AG20443 (cell line): ENCODE data around the gene FAM149B1.
"Not testable (repeated sequence)": the region's sequence is repeated elsewhere in the genome, so short reads cannot be mapped to it uniquely, and the experiment has no call there.

ENCODE experiments used
- DNase-seq: peaks from one replicate; pipeline ENCODE4 v3.0.0; 2012; ENCODE audit warnings: low spot score, mixed read lengths

FAM149B1 gene

DNA sequence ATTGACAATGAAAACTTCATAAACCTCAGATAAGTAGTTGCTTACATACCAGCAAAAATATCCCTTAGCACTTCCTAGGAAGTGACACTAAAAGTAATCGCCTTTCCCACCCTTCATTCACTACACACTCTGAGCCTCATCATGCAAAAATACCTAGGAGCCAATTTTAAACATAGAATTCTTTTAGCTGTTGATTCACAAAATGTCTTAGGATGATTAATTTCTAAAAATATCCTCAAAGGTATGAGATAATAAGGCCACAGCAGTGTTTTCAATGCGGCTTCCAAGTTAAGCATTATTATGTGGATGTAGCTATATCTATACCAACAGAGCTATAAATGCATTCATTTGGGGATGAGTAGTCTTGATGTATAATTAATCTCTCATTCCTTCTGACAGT lies 66.0 kb downstream of the FAM149B1 start:
- no peak for DNase-seq

DNA sequence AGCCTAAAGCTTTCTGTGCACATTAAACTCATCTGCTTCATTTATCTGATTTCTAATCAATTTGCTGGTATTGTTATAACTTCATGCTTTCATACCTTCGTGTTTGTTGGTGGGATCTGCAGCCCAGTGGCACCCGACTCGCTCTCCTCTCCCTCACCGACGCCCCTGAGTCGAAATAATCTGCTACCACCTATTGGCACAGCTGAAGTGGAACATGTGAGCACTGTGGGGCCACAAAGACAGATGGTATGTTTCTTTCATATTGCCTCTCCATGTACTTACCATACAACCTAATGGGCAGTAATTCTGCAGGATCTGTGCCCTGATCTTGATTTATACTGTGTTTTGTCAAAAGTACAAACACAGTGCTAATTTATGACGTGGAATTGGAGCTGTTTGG lies 66.8 kb downstream of the FAM149B1 start:
- DNase-seq: no peak

DNA sequence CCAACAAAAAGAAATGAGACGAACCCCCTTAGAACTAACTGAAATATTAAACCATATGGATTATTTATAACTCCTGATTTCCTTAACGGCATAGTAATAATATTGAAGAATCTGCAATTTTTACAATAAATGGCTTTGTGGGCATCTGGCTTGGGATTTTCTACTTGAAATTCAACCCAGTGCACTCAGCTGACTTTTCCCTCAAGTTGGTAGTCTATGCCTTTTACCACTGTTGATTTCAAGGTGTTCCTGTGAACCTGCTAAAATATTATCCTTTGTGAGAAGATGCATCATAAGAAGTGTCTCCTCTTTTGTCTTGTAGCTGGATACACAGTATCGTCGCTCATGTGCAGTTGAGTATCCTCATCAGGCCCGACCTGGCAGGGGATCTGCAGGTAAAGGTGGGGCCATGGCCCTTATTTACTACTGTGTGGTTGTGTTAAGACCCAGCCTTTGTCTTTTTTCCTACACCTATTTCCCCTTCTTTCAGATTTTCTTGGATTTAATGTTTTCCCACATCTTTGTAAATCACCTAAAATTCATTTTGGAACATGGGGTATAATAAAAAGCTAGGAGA lies 71.2 kb downstream of the FAM149B1 start:
- DNase-seq: no peak

- no peak for DNase-seq
Measured at GRCh38 chr10:73239908-73240307, 72.0 kb downstream of the FAM149B1 start.

DNA sequence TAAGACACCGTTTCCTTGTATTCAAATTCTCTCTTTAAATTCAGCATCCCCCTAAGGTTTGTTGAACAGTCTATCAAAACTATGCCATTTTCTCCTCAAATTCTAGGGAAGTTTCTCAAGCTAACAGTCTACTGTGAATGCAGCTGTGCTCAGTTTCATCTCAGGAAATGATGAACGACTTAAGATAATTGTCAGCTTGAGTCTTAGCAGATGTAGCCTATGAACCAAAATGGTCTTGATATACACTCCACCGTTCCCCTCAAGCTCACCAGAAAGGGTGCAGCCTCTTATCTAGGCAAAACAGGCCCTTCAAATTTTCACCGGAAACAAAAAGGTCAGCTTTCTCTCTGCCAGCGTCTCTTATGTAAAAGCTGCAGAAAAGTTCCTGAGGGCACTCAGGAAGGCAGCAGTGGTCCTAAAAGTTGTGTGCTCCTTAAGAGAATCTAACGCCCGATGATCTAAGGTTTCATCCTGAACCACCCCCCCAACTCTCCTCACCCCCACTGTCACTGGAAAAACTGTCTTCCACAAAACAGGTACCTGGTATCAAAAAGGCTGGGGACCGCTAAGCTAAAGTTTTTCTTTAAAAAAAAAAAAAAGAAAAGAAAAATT lies 77.1 kb downstream of the FAM149B1 start:
- DNase-seq: no peak

- DNase-seq: no peak
Measured at GRCh38 chr10:73246322-73246645, 78.4 kb downstream of the FAM149B1 start.

GRCh38 chr10:73246646-73247508 lies 79.0 kb downstream of the FAM149B1 start, which contains the start of gene DNAJC9:
Gene DNAJC9 (minus strand): TSS chr10:73247255. CDS start chr10:73247189, 66 bp downstream.
- DNase-seq: peak; percentile 97

DNA sequence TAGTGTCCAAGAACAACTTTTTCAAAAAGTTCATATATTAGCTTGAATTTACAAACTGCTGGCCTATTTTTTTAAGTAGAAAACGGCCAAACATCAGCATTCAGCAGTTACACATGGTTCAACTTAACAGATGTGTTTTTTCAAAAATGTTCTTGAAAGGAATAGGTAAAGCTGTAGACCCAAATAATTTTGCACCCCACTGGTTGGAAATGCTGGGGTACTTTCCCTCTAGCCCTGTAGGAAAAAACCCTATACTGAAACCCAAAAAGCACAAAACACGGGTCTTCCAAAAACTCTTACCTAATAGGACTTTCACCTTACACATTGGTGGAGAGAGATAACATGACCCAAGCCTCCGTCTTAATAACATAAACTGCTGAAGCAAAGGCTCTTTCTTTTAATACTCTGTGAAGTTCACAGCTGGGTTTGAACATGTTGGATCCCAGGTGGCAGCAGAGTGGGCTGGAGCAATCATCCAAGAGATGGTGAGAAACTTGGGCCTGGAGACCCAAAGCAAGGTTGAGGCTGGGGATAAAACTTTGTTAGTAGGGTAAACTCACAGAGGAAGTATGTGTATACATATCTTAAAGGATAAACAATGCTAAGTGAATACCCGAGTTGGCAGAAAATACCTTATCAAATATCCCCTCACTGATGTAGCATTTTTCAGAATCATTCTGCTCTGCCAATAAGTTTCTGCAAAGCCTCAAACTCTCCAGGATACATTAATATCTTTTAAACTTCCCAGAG lies 79.8 kb downstream of the FAM149B1 start:
- no peak for DNase-seq

DNA sequence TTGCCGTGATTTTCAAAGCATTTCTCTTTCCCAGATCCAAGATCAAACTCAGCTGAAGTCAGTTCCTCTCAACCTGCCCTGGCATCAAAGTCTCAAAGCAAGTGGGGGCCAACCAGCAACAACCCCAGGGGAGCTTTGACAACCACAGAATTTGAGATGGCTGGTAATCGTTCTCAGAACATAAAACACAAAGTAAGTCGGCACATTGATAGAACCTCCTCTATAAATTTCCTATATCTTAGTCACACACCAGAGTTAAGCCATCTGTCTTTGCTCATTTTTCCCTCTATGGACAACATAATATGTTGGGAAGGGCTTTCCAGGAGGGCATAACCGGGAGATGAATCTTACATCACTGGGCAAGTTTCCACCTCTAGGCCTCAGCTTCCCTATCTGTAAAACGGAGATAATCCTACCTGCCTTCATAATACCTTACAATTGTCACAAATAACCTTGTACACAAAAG lies 80.4 kb downstream of the FAM149B1 start:
- no peak for DNase-seq

GRCh38 chr10:73251683-73252444 lies 83.9 kb downstream of the FAM149B1 start:
- DNase-seq: no peak

GRCh38 chr10:73252445-73253224 lies 84.7 kb downstream of the FAM149B1 start, which contains the start of gene MRPS16:
Gene MRPS16 (minus strand): TSS chr10:73252644. CDS start chr10:73252482, 162 bp downstream.
- DNase-seq: peak; percentile 96

- DNase-seq: no peak
Measured at GRCh38 chr10:73253225-73253555, 85.3 kb downstream of the FAM149B1 start.

- not testable (repeated sequence) for DNase-seq
Measured at GRCh38 chr10:73258612-73259011, 90.7 kb downstream of the FAM149B1 start.

DNA sequence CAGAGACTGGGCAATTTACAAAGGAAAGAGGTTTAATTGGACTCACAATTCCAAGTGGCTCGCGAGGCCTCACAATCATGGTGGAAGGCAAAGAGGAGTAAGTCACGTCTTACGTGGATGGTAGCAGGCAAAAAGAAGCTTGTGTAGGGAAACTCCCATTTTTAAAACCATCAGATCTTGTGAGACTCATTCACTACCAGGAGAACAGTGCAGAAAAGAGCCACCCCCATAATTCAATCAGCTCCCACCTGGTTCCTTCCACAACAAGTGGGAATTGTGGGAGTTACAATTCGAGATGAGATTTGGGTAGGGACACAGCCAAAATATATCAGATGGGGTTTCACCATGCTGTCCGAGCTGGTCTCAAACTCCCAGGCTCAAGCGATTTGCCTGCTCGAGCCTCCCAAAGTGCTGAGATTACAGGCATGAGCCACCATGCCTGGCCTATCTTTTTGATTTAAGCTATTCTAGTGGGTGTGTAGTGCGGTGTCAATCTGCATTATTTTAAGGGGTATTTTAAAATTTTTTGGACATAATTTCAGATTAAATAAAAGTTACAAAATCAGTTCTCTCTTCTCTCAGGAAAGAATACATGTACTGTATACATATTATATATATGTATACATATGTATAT lies 93.6 kb downstream of the FAM149B1 start:
- DNase-seq: no peak

GRCh38 chr10:73262105-73262730 lies 94.3 kb downstream of the FAM149B1 start:
- DNase-seq: no peak

GRCh38 chr10:73262880-73263555 lies 95.1 kb downstream of the FAM149B1 start:
- DNase-seq: no peak

- peak; percentile 28 for DNase-seq
Measured at GRCh38 chr10:73263693-73264347, 95.9 kb downstream of the FAM149B1 start.

- DNase-seq: no peak
Measured at GRCh38 chr10:73264423-73264822, 96.5 kb downstream of the FAM149B1 start.

DNA sequence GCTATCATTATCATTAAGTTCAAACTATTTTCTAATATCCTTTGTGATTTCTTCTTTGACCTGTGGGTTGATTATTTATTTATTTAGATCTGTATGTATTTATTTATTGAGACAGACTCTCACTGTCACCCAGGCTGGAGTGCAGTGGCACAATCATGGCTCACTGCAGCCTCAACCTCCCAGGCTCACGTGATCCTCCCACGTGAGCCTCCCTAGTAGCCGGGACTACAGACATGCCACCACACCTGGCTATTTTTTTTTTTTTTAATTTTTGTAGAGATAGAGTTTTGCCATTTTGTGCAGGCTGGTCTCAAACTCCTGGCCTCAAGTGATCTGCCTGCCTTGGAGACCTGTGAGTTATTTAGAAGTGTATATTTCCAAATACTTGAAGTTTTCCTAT lies 113.2 kb downstream of the FAM149B1 start:
- DNase-seq: no peak
